Tibial nerve (tissue), 3 donors: ENCODE measurements around the gene ST6GALNAC4.

Source experiments
- CTCF ChIP-seq, 5 experiments: fragments of 200-600 bp in 3 of 5; fragments of 450-650 bp in 2 of 5; sonication (generic) in 3 of 5; IDR thresholded peaks; one replicate each; pipeline ENCODE4 v1.5.1; 2016 to 2019; ENCODE audit warnings: antibody characterized with exemption in 5 of 5, mild to moderate bottlenecking in 3 of 5, moderate library complexity in 2 of 5
- POLR2A ChIP-seq, 2 donors: fragments of 450-650 bp; IDR thresholded peaks; one replicate each; pipeline ENCODE4 v1.6.1; 2017; ENCODE audit warnings: antibody characterized with exemption in 2 of 2, mild to moderate bottlenecking in 2 of 2, moderate library complexity in 2 of 2

- TF ChIP-seq CTCF (IDR thresholded peaks at IDR 0.05): no peak
- no peak for TF ChIP-seq POLR2A (IDR thresholded peaks at IDR 0.05)
Observed at GRCh38 chr9:127928676-127929624, 12.1 kb upstream of the ST6GALNAC4 start.
